GM23338 (cell line): ENCODE data around the gene AGRN.
"Not testable (repeated sequence)": the region's sequence is repeated elsewhere in the genome, so short reads cannot be mapped to it uniquely, and the experiment has no call there.

Experiments
- EZH2phosphoT487 ChIP-seq: fragments of 200-600 bp; sonication (generic); IDR thresholded peaks from one replicate; pipeline ENCODE4 v1.8.1; 2018; ENCODE audit warnings: antibody characterized with exemption; ENCODE audit not compliant: unreplicated experiment
- JUNB ChIP-seq: IDR thresholded peaks from one replicate; pipeline ENCODE4 v1.6.1; 2016; ENCODE audit warnings: antibody characterized with exemption; ENCODE audit not compliant: unreplicated experiment
- POLR2AphosphoS5 ChIP-seq: IDR thresholded peaks from 2 replicates; pipeline ENCODE4 v1.6.1; 2016; ENCODE audit warnings: antibody characterized with exemption, low read depth
- ZNF331 ChIP-seq: fragments of 250-450 bp; sonication (Bioruptor Pico); IDR thresholded peaks from 2 replicates; pipeline ENCODE4 v1.5.0; 2020; ENCODE audit warnings: low read depth, mild to moderate bottlenecking, moderate library complexity
- TF ChIP-seq, protein P1 (sequence below), 2 experiments: fragments of 200-600 bp in 1 of 2; sonication (generic) in 1 of 2; conservative IDR thresholded peaks; 2 replicates each; pipeline versions ENCODE4 v1.5.1 to v1.6.1; 2016 to 2017; ENCODE audit warnings: antibody characterized with exemption in 2 of 2, low read depth in 2 of 2, mild to moderate bottlenecking in 2 of 2, moderate library complexity in 1 of 2
- TF ChIP-seq, protein P2 (sequence below): IDR thresholded peaks from one replicate; pipeline ENCODE4 v1.6.1; 2018; ENCODE audit warnings: antibody characterized with exemption; ENCODE audit not compliant: unreplicated experiment

DNA sequence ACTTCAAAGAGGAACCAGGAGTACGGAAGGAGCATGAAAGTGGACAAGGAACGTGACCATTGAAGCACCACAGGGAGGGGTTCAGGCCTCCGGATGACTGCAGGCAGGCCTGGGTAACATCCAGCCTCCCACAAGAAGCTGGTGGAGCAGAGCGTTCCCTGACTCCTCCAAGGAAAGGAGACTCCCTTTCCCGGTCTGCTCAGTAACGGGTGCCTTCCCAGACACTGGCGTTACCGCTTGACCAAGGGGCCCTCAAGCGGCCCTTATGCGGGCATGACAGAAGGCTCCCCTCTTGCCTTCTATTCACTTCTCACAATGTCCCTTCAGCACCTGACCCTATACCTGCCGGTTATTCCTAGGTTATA, 46.0 kb downstream of the AGRN start:
- TF ChIP-seq, protein P1, sequence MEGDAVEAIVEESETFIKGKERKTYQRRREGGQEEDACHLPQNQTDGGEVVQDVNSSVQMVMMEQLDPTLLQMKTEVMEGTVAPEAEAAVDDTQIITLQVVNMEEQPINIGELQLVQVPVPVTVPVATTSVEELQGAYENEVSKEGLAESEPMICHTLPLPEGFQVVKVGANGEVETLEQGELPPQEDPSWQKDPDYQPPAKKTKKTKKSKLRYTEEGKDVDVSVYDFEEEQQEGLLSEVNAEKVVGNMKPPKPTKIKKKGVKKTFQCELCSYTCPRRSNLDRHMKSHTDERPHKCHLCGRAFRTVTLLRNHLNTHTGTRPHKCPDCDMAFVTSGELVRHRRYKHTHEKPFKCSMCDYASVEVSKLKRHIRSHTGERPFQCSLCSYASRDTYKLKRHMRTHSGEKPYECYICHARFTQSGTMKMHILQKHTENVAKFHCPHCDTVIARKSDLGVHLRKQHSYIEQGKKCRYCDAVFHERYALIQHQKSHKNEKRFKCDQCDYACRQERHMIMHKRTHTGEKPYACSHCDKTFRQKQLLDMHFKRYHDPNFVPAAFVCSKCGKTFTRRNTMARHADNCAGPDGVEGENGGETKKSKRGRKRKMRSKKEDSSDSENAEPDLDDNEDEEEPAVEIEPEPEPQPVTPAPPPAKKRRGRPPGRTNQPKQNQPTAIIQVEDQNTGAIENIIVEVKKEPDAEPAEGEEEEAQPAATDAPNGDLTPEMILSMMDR (conservative IDR thresholded peaks at IDR 0.05; ENCODE audit: low read depth in 2 of 2): not testable (repeated sequence)
- not testable (repeated sequence) for TF ChIP-seq POLR2AphosphoS5, ZNF331, JUNB, EZH2phosphoT487
- TF ChIP-seq, protein P2, sequence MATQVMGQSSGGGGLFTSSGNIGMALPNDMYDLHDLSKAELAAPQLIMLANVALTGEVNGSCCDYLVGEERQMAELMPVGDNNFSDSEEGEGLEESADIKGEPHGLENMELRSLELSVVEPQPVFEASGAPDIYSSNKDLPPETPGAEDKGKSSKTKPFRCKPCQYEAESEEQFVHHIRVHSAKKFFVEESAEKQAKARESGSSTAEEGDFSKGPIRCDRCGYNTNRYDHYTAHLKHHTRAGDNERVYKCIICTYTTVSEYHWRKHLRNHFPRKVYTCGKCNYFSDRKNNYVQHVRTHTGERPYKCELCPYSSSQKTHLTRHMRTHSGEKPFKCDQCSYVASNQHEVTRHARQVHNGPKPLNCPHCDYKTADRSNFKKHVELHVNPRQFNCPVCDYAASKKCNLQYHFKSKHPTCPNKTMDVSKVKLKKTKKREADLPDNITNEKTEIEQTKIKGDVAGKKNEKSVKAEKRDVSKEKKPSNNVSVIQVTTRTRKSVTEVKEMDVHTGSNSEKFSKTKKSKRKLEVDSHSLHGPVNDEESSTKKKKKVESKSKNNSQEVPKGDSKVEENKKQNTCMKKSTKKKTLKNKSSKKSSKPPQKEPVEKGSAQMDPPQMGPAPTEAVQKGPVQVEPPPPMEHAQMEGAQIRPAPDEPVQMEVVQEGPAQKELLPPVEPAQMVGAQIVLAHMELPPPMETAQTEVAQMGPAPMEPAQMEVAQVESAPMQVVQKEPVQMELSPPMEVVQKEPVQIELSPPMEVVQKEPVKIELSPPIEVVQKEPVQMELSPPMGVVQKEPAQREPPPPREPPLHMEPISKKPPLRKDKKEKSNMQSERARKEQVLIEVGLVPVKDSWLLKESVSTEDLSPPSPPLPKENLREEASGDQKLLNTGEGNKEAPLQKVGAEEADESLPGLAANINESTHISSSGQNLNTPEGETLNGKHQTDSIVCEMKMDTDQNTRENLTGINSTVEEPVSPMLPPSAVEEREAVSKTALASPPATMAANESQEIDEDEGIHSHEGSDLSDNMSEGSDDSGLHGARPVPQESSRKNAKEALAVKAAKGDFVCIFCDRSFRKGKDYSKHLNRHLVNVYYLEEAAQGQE: not testable (repeated sequence)
